Left ventricle myocardium inferior (tissue), 1 donor: ENCODE data around the gene SUCLG2. TPM values are rescaled to one million over a fixed set of nuclear protein-coding genes. Genes with fewer than 3 reads are reported as not detected.

Source experiments
- DNase-seq: peaks from one replicate; pipeline ENCODE4 v3.0.0-alpha.2; 2020
- H3K27ac ChIP-seq: fragments of 200-600 bp; replicated peaks from 2 replicates; pipeline ENCODE4 v1.8.0; 2021
- H3K27me3 ChIP-seq: fragments of 200-600 bp; 2 replicates; pipeline ENCODE4 v1.8.0; 2021; ENCODE audit warnings: low read depth
- H3K36me3 ChIP-seq: fragments of 200-600 bp; 2 replicates; pipeline ENCODE4 v1.8.0; 2021
- H3K4me1 ChIP-seq: fragments of 200-600 bp; 2 replicates; pipeline ENCODE4 v1.8.0; 2021
- H3K4me3 ChIP-seq: fragments of 200-600 bp; 2 replicates; pipeline ENCODE4 v1.8.0; 2021; ENCODE audit warnings: mild to moderate bottlenecking, moderate library complexity
- H3K9me3 ChIP-seq: fragments of 200-600 bp; replicated peaks from 2 replicates; pipeline ENCODE4 v1.8.0; 2021
- intact Hi-C: fragments of 100-400 bp; cut with micrococcal nuclease; formaldehyde crosslinking; loops from one replicate; pipeline ENCODE4 v1.11.0; 2022
- total RNA-seq: library from RNA; stranded (reverse); fragmentation: NEBNext Ultra II Directional; extraction: Animal tissue kit (Norgen Biotek cat#: 25700); gene quantifications from one replicate; pipeline ENCODE4 v1.2.1, GENCODE V29; 2021
- TF ChIP-seq, protein P1 (sequence below): fragments of 200-600 bp; IDR thresholded peaks from 2 replicates; pipeline ENCODE4 v1.8.0; 2021; ENCODE audit warnings: antibody characterized with exemption, mild to moderate bottlenecking, borderline replicate concordance
- donor health status: DM: no; HTN: yes; CAD: no; lungs with severe emphysema.

The SUCLG2 gene
- total RNA-seq, 1 donor from 2014 or later = 100 TPM

DNA sequence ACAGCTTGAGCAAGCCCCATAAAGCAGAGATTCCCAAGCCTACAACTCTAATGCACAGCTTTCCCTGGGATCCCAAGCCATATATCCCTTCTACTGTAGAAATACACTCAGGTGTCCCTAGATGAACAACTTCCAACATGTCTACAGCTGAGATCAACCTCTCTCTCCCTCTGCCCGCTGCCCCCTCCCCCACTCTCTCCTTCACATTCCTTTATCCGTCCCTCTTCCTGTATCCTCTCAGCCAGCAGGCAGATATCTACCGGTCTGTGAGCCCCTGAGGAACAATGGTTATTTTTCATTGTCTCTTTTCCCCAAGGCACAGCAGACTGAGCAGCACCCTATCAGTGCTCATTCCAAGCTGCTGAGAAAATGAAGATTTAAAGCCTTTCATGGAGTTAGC, 138.6 kb downstream of the SUCLG2 start:
- no peak overlapping the region for H3K4me3 ChIP-seq
- no peak for DNase-seq
- H3K4me1 ChIP-seq = peaks cover 5% of the 10 kb centered on the region
- H3K9me3 ChIP-seq = no peaks in the 10 kb centered on the region
- H3K27me3 ChIP-seq = no peaks in the 10 kb centered on the region
- TF ChIP-seq, protein P1, sequence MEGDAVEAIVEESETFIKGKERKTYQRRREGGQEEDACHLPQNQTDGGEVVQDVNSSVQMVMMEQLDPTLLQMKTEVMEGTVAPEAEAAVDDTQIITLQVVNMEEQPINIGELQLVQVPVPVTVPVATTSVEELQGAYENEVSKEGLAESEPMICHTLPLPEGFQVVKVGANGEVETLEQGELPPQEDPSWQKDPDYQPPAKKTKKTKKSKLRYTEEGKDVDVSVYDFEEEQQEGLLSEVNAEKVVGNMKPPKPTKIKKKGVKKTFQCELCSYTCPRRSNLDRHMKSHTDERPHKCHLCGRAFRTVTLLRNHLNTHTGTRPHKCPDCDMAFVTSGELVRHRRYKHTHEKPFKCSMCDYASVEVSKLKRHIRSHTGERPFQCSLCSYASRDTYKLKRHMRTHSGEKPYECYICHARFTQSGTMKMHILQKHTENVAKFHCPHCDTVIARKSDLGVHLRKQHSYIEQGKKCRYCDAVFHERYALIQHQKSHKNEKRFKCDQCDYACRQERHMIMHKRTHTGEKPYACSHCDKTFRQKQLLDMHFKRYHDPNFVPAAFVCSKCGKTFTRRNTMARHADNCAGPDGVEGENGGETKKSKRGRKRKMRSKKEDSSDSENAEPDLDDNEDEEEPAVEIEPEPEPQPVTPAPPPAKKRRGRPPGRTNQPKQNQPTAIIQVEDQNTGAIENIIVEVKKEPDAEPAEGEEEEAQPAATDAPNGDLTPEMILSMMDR = no peak
- H3K27ac ChIP-seq = no peak overlapping the region
- peaks cover 52% of the 10 kb centered on the region for H3K36me3 ChIP-seq
- intact Hi-C loops = no loop called here

DNA sequence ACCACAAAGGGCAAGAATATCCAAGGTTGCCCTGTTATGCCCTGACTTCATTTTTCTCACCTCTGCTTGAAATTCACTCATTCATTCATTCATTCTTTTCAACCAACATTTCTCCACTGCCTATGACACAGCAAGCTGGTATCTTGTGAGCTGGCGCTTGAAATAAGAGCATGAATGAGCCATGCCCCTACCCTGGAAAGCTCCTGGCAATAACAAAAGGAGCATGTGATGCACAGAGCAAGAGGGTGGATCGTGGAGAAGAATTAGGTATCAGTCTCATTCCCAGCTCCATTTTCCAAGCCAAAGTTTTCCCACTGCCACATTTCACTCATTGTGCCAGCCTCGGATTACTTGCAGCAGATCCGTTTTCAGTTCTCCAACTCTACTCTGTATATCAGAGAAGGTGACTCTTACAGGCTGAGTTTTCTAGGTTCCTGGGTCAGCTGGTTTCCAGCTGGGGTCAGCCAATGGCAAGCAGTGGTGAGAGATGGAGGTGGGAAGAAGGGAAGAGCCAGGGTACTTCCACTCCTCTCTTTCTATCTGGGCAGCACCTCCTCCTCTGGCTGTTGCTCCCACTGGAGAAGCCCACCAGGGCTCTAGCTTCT, 144.8 kb downstream of the SUCLG2 start:
- no peak overlapping the region for H3K27ac ChIP-seq
- H3K9me3 ChIP-seq = no peaks in the 10 kb centered on the region
- no peaks in the 10 kb centered on the region for H3K4me1 ChIP-seq
- intact Hi-C loops = no loop called here
- H3K4me3 ChIP-seq = no peak overlapping the region
- H3K27me3 ChIP-seq = no peaks in the 10 kb centered on the region
- DNase-seq = no peak
- peaks cover 29% of the 10 kb centered on the region for H3K36me3 ChIP-seq
- TF ChIP-seq, protein P1 = no peak

DNA sequence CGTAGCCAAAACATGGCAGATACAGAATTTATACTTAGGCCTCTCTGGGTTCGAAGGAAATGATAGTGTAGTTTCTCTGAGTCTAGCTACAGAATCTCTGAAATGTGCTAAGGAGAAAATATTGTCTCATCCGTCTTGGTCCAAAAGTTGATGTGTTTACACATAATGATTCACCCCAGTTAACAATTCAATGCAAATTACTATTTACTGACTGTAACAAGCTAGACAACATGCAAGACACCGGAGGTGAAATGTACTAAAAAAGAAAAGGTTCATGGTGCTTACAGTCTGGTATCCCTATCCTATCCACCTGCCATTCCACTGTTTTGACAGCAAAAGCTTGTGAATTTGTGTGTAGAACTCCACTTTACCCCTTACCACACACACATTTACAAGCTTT, 146.8 kb downstream of the SUCLG2 start:
- Histone ChIP-seq H3K36me3 (peaks cover 29% of the 10 kb centered on the region), H3K4me3 (no peak overlapping the region), H3K27ac (no peak overlapping the region), H3K27me3 (no peaks in the 10 kb centered on the region), H3K4me1 (no peaks in the 10 kb centered on the region), H3K9me3 (no peaks in the 10 kb centered on the region)
- DNase-seq = no peak
- intact Hi-C loops = no loop called here
- TF ChIP-seq, protein P1 = no peak

DNA sequence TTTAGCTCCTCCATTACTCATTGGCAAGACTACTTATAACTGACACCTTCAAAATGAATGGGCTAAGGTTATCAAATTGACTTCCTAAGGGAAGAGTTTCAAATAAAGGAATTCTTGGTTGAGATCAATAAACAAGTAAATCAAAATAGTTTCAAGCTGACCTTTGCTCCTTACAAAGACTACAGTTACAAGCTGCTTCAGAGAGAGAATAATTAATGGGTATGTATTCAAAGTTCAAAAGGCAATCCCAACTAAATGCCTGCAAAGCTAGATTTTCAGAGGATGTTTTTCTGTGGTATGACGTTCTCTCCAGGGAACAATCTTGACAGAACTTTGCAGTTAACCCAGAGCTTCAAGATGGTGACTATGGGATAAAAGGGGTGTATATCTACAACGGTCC, 153.7 kb downstream of the SUCLG2 start:
- DNase-seq = no peak
- H3K9me3 ChIP-seq = no peaks in the 10 kb centered on the region
- intact Hi-C loops = no loop called here
- TF ChIP-seq, protein P1 = no peak
- no peaks in the 10 kb centered on the region for H3K4me1 ChIP-seq
- H3K4me3 ChIP-seq = no peak overlapping the region
- no peak overlapping the region for H3K27ac ChIP-seq
- no peaks in the 10 kb centered on the region for H3K27me3 ChIP-seq
- peaks cover 18% of the 10 kb centered on the region for H3K36me3 ChIP-seq

DNA sequence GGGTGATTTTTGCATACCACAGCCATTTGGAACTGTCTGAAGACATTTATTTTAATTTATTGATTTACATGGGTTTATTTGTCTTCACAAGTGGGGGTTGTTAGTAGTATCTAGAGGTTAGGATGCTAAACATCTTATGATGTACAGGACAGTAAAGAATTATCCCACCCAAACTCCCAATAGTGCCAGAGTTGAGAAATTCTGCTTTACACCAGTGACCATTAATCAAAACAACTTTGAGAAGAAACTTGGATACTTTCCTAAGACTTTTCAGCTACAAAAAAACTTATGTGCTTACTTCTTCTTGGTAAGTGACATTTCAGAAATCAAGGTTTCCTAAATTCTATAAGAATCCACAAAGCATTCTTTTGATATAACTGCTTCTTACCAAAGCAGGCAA, 156.7 kb downstream of the SUCLG2 start:
- no peak overlapping the region for H3K27ac ChIP-seq
- no peaks in the 10 kb centered on the region for H3K9me3 ChIP-seq
- no peaks in the 10 kb centered on the region for H3K4me1 ChIP-seq
- TF ChIP-seq, protein P1 = no peak
- no peak overlapping the region for H3K4me3 ChIP-seq
- no peak for DNase-seq
- intact Hi-C loops = no loop called here
- peaks cover 18% of the 10 kb centered on the region for H3K36me3 ChIP-seq
- H3K27me3 ChIP-seq = no peaks in the 10 kb centered on the region
